ENCODE results near the gene ITGA4.

The ITGA4 gene

GRCh38 chr2:181546086-181546485 is 88.9 kb downstream of the ITGA4 start:
- no peak for TF ChIP-seq CTCF (IDR thresholded peaks at IDR 0.05; ENCODE audit: borderline replicate concordance, control extremely low read depth, extremely low read depth, insufficient read depth, missing control alignments)
- in situ Hi-C loops (cut with MboI; ENCODE audit: low sequenced_read_pairs, unreplicated experiment), result no loop called here
- DNase-seq (ENCODE audit: low spot score), result no peak

GRCh38 chr2:181552808-181553207 is 95.6 kb downstream of the ITGA4 start:
- TF ChIP-seq CTCF (IDR thresholded peaks at IDR 0.05; ENCODE audit: borderline replicate concordance, control extremely low read depth, extremely low read depth, insufficient read depth, missing control alignments), result no peak
- in situ Hi-C loops (cut with MboI; ENCODE audit: low sequenced_read_pairs, unreplicated experiment), result loop anchor here (25.0 kb wide), 1 partner anchor 466 kb away; no protein-coding TSS in a partner anchor
- DNase-seq (ENCODE audit: low spot score), result no peak

- in situ Hi-C loops (cut with MboI; ENCODE audit: low sequenced_read_pairs, unreplicated experiment), result loop anchor here (25.0 kb wide), 1 partner anchor 466 kb away; no protein-coding TSS in a partner anchor
- no peak for TF ChIP-seq CTCF (IDR thresholded peaks at IDR 0.05; ENCODE audit: borderline replicate concordance, control extremely low read depth, extremely low read depth, insufficient read depth, missing control alignments)
- DNase-seq (ENCODE audit: low spot score), result no peak
These were observed 96.1 kb downstream of the ITGA4 start for GRCh38 chr2:181553244-181553643.

- in situ Hi-C loops (cut with MboI; ENCODE audit: low sequenced_read_pairs, unreplicated experiment), result loop anchor here (25.0 kb wide), 1 partner anchor 467 kb away; no protein-coding TSS in a partner anchor
- no peak for DNase-seq (ENCODE audit: low spot score)
- TF ChIP-seq CTCF (IDR thresholded peaks at IDR 0.05; ENCODE audit: borderline replicate concordance, control extremely low read depth, extremely low read depth, insufficient read depth, missing control alignments), result no peak
These were observed 97.1 kb downstream of the ITGA4 start for GRCh38 chr2:181554061-181554830.

GRCh38 chr2:181558371-181558770 is 101.2 kb downstream of the ITGA4 start:
- no peak for TF ChIP-seq CTCF (IDR thresholded peaks at IDR 0.05; ENCODE audit: borderline replicate concordance, control extremely low read depth, extremely low read depth, insufficient read depth, missing control alignments)
- DNase-seq (ENCODE audit: low spot score), result no peak
- in situ Hi-C loops (cut with MboI; ENCODE audit: low sequenced_read_pairs, unreplicated experiment), result loop anchor here (25.0 kb wide), 1 partner anchor 471 kb away; no protein-coding TSS in a partner anchor

GRCh38 chr2:181563101-181563692 is 106.0 kb downstream of the ITGA4 start:
- in situ Hi-C loops (cut with MboI; ENCODE audit: low sequenced_read_pairs, unreplicated experiment), result loop anchor here (25.0 kb wide), 1 partner anchor 476 kb away; no protein-coding TSS in a partner anchor
- no peak for TF ChIP-seq CTCF (IDR thresholded peaks at IDR 0.05; ENCODE audit: borderline replicate concordance, control extremely low read depth, extremely low read depth, insufficient read depth, missing control alignments)

More at GRCh38 chr2:181563101-181563692, 106.0 kb downstream of the ITGA4 start:
- DNase-seq (ENCODE audit: low spot score), result no peak

All from GM13976 (cell line).